ENCODE results near the gene PDIA5.

- TF ChIP-seq CTCF (IDR thresholded peaks at IDR 0.05) (no peak), POLR2A (IDR thresholded peaks at IDR 0.05) (no peak)
These were observed 63.4 kb downstream of the PDIA5 start for GRCh38 chr3:123130079-123130750.

Data from testis (tissue), 2 donors.